Lower lobe of right lung (tissue), 2 donors: ENCODE measurements around the gene CDH22. TPM values are rescaled to one million over a fixed set of nuclear protein-coding genes. Genes with fewer than 3 reads are reported as not detected.

Source experiments
- ATAC-seq, 2 donors: fragments of 200-7000 bp; cut with Tn5 transposase; one replicate each; pipeline ENCODE4 v1.9.1; 2020 to 2022; ENCODE audit warnings: mild to moderate bottlenecking in 2 of 2, moderate library complexity in 2 of 2
- DNase-seq: peaks from one replicate; pipeline ENCODE4 v3.0.0-alpha.2; 2020
- H3K27ac ChIP-seq: fragments of 200-600 bp; one replicate; pipeline ENCODE4 v1.8.0; 2022
- H3K27me3 ChIP-seq: fragments of 200-600 bp; one replicate; pipeline ENCODE4 v1.8.0; 2022; ENCODE audit warnings: low read depth
- H3K36me3 ChIP-seq: fragments of 200-600 bp; one replicate; pipeline ENCODE4 v1.8.0; 2022; ENCODE audit warnings: mild to moderate bottlenecking
- H3K4me1 ChIP-seq: fragments of 200-600 bp; one replicate; pipeline ENCODE4 v1.8.0; 2022
- H3K4me3 ChIP-seq: fragments of 200-600 bp; one replicate; pipeline ENCODE4 v1.8.0; 2022; ENCODE audit warnings: mild to moderate bottlenecking
- H3K9me3 ChIP-seq: fragments of 200-600 bp; one replicate; pipeline ENCODE4 v1.8.0; 2022
- CTCF ChIP-seq: fragments of 200-600 bp; IDR thresholded peaks from one replicate; pipeline ENCODE4 v1.8.0; 2022; ENCODE audit warnings: antibody characterized with exemption, mild to moderate bottlenecking
- intact Hi-C: fragments of 100-400 bp; cut with DNase I; formaldehyde crosslinking; loops from one replicate; pipeline ENCODE4 v1.11.0; 2022
- total RNA-seq: library from RNA; stranded (reverse); fragmentation: NEBNext Ultra II Directional; extraction: Animal tissue kit (Norgen Biotek cat#: 25700); gene quantifications from one replicate; pipeline ENCODE4 v1.2.1, GENCODE V29; 2021
- donor health status: DM: no; HTN: yes; CAD: no; lungs with severe emphysema.

CDH22 gene
- total RNA-seq, 1 donor from 2014 or later: 0.35 TPM

GRCh38 chr20:46309945-46310344, 1.6 kb upstream of the CDH22 start:
- peaks cover 92% of the 10 kb centered on the region for H3K27me3 ChIP-seq
- TF ChIP-seq CTCF: no peak
- ATAC-seq (no peak), DNase-seq (no peak)
- H3K27ac ChIP-seq: no peak overlapping the region
- H3K4me1 ChIP-seq: peaks cover 16% of the 10 kb centered on the region
- intact Hi-C loops: no loop called here
- no peaks in the 10 kb centered on the region for H3K9me3 ChIP-seq
- H3K36me3 ChIP-seq: no peaks in the 10 kb centered on the region
- no peak overlapping the region for H3K4me3 ChIP-seq

- intact Hi-C loops: no loop called here
- DNase-seq: no peak
- H3K9me3 ChIP-seq: no peaks in the 10 kb centered on the region
- no peak overlapping the region for H3K27ac ChIP-seq
- no peak for TF ChIP-seq CTCF
- no peak for ATAC-seq
- peaks cover 89% of the 10 kb centered on the region for H3K27me3 ChIP-seq
- peaks cover 16% of the 10 kb centered on the region for H3K4me1 ChIP-seq
- H3K36me3 ChIP-seq: no peaks in the 10 kb centered on the region
- peak overlapping the region; percentile 51 for H3K4me3 ChIP-seq
Observed at GRCh38 chr20:46307999-46308257, 370 bp downstream of the CDH22 start.

- H3K4me1 ChIP-seq: peaks cover 11% of the 10 kb centered on the region
- no peaks in the 10 kb centered on the region for H3K9me3 ChIP-seq
- TF ChIP-seq CTCF: peak; percentile 85
- peak; percentile 72 for DNase-seq
- peak; percentile 81 to 83 for ATAC-seq
- no peaks in the 10 kb centered on the region for H3K36me3 ChIP-seq
- no peak overlapping the region for H3K27ac ChIP-seq
- peaks cover 87% of the 10 kb centered on the region for H3K27me3 ChIP-seq
- intact Hi-C loops: no loop called here
- peak overlapping the region; percentile 51 for H3K4me3 ChIP-seq
Observed at GRCh38 chr20:46307139-46307998, 929 bp downstream of the CDH22 start.

GRCh38 chr20:46306743-46307138, 1.6 kb downstream of the CDH22 start:
- intact Hi-C loops: no loop called here
- no peak for ATAC-seq
- H3K27ac ChIP-seq: no peak overlapping the region

GRCh38 chr20:46305973-46306360, 2.3 kb downstream of the CDH22 start:
- TF ChIP-seq CTCF: no peak
- Histone ChIP-seq H3K4me3 (no peak overlapping the region), H3K27me3 (peaks cover 80% of the 10 kb centered on the region), H3K4me1 (peaks cover 11% of the 10 kb centered on the region), H3K36me3 (no peaks in the 10 kb centered on the region), H3K9me3 (no peaks in the 10 kb centered on the region), H3K27ac (no peak overlapping the region)
- ATAC-seq: no peak
- intact Hi-C loops: no loop called here
- DNase-seq: no peak

More at GRCh38 chr20:46306743-46307138, 1.6 kb downstream of the CDH22 start:
- Histone ChIP-seq H3K4me1 (peaks cover 11% of the 10 kb centered on the region), H3K9me3 (no peaks in the 10 kb centered on the region), H3K27me3 (peaks cover 81% of the 10 kb centered on the region), H3K4me3 (no peak overlapping the region), H3K36me3 (no peaks in the 10 kb centered on the region)
- no peak for TF ChIP-seq CTCF
- DNase-seq: no peak
